GM19351 (cell line): ENCODE results near the gene C18orf63.

Experiments used
- ATAC-seq: cut with Tn5 transposase; IDR thresholded peaks from one replicate; pipeline ENCODE4 v1.9.1; 2021; ENCODE audit warnings: mild to moderate bottlenecking, moderate library complexity; ENCODE audit not compliant: unreplicated experiment

The C18orf63 gene

GRCh38 chr18:74373428-74373827 lies 57.8 kb downstream of the C18orf63 start:
- no peak for ATAC-seq

- no peak for ATAC-seq
These were observed 60.4 kb downstream of the C18orf63 start for GRCh38 chr18:74375999-74376398.

GRCh38 chr18:74376523-74376922 lies 60.9 kb downstream of the C18orf63 start:
- no peak for ATAC-seq

- peak; percentile 44 for ATAC-seq
These were observed 62.1 kb downstream of the C18orf63 start for GRCh38 chr18:74377776-74378175.

GRCh38 chr18:74378179-74378682 lies 62.6 kb downstream of the C18orf63 start:
- peak; percentile 79 for ATAC-seq

- ATAC-seq, result no peak
These were observed 65.3 kb downstream of the C18orf63 start for GRCh38 chr18:74380916-74381315.

GRCh38 chr18:74381621-74382295 lies 66.1 kb downstream of the C18orf63 start:
- no peak for ATAC-seq

GRCh38 chr18:74382481-74383017 lies 66.9 kb downstream of the C18orf63 start:
- ATAC-seq, result no peak

GRCh38 chr18:74387383-74387782 lies 71.7 kb downstream of the C18orf63 start:
- no peak for ATAC-seq

GRCh38 chr18:74388227-74388626 lies 72.6 kb downstream of the C18orf63 start:
- ATAC-seq, result no peak

- no peak for ATAC-seq
These were observed 73.7 kb downstream of the C18orf63 start for GRCh38 chr18:74389171-74389927.

- ATAC-seq, result no peak
These were observed 74.4 kb downstream of the C18orf63 start for GRCh38 chr18:74389991-74390390.

- no peak for ATAC-seq
These were observed 75.3 kb downstream of the C18orf63 start for GRCh38 chr18:74390900-74391299.

GRCh38 chr18:74392323-74392722 lies 76.7 kb downstream of the C18orf63 start:
- ATAC-seq, result no peak

GRCh38 chr18:74395006-74395405 lies 79.4 kb downstream of the C18orf63 start:
- no peak for ATAC-seq

GRCh38 chr18:74395648-74396154 lies 80.1 kb downstream of the C18orf63 start:
- no peak for ATAC-seq

GRCh38 chr18:74396171-74397169 lies 80.8 kb downstream of the C18orf63 start:
- ATAC-seq, result no peak

- ATAC-seq, result peak; percentile 55
These were observed 81.9 kb downstream of the C18orf63 start for GRCh38 chr18:74397572-74397971.

- ATAC-seq, result no peak
These were observed 83.7 kb downstream of the C18orf63 start for GRCh38 chr18:74399091-74399887.

- ATAC-seq, result no peak
These were observed 85.2 kb downstream of the C18orf63 start for GRCh38 chr18:74400813-74401212.
